Measurements from ENCODE around the gene UROS.

The UROS gene

DNA sequence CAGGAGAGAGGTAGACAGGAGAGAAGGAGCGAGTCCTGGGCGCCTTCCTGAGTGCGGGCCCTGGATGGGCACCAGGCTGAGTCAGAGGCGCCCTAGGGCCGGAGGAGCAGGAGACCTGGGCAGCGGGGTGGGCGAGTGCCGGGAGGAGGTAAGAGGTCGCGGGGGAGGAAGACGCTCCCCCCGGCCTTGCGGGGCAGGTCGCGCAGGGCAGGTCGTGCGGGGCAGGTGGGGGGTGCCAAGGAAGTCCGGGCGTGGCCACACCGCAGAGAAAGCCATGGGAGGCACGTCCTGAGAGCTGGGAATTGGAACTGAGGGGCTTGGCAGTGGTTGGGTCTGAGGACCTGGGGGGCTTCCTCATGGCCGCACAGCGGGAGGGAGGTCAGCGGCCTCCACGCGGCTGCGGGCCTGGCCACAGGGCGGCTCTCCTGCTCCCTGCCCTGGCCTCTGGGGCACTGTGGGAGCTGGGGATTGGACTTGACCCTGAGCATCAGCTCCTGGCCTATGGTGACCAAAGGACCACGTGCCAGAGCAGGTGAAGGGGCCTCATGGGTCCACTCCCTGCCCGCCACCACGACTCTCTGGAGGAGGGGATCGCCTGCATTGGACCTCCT, 48.4 kb downstream of the UROS start:
- no peaks in the 10 kb centered on the region for H3K4me1 ChIP-seq (ENCODE audit: insufficient read depth, low read length, poor library complexity, severe bottlenecking)
- H3K9me3 ChIP-seq (ENCODE audit: insufficient read depth, low read depth, low read length), result no peaks in the 10 kb centered on the region
- no peaks in the 10 kb centered on the region for H3K9me2 ChIP-seq (replicated peaks; ENCODE audit: low read depth, low read length)
- H3K4me3 ChIP-seq (ENCODE audit: low read length, poor library complexity, severe bottlenecking), result no peak overlapping the region
- no peaks in the 10 kb centered on the region for H3K79me2 ChIP-seq (ENCODE audit: insufficient read depth, low read length)
- no peaks in the 10 kb centered on the region for H3K27me3 ChIP-seq (ENCODE audit: insufficient read depth, low read length, poor library complexity, severe bottlenecking)
- TF ChIP-seq EZH2phosphoT487 (IDR thresholded peaks at IDR 0.05; ENCODE audit: borderline replicate concordance), result no peak
- TF ChIP-seq, protein P1, sequence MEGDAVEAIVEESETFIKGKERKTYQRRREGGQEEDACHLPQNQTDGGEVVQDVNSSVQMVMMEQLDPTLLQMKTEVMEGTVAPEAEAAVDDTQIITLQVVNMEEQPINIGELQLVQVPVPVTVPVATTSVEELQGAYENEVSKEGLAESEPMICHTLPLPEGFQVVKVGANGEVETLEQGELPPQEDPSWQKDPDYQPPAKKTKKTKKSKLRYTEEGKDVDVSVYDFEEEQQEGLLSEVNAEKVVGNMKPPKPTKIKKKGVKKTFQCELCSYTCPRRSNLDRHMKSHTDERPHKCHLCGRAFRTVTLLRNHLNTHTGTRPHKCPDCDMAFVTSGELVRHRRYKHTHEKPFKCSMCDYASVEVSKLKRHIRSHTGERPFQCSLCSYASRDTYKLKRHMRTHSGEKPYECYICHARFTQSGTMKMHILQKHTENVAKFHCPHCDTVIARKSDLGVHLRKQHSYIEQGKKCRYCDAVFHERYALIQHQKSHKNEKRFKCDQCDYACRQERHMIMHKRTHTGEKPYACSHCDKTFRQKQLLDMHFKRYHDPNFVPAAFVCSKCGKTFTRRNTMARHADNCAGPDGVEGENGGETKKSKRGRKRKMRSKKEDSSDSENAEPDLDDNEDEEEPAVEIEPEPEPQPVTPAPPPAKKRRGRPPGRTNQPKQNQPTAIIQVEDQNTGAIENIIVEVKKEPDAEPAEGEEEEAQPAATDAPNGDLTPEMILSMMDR (conservative IDR thresholded peaks at IDR 0.05; ENCODE audit: low read length), result no peak
- H2AFZ ChIP-seq (ENCODE audit: low read length), result no peak overlapping the region
- no peaks in the 10 kb centered on the region for H3K36me3 ChIP-seq (ENCODE audit: insufficient read depth, low read length)
- H4K20me1 ChIP-seq (ENCODE audit: insufficient read depth, low read length, poor library complexity, severe bottlenecking), result no peaks in the 10 kb centered on the region
- H3K4me2 ChIP-seq (ENCODE audit: low read depth, low read length, poor library complexity, severe bottlenecking), result no peak overlapping the region
- no peaks in the 10 kb centered on the region for H3F3A ChIP-seq (ENCODE audit: low read depth)
- no peak overlapping the region for H3K9ac ChIP-seq (ENCODE audit: low read depth, low read length, poor library complexity, severe bottlenecking)

DNA sequence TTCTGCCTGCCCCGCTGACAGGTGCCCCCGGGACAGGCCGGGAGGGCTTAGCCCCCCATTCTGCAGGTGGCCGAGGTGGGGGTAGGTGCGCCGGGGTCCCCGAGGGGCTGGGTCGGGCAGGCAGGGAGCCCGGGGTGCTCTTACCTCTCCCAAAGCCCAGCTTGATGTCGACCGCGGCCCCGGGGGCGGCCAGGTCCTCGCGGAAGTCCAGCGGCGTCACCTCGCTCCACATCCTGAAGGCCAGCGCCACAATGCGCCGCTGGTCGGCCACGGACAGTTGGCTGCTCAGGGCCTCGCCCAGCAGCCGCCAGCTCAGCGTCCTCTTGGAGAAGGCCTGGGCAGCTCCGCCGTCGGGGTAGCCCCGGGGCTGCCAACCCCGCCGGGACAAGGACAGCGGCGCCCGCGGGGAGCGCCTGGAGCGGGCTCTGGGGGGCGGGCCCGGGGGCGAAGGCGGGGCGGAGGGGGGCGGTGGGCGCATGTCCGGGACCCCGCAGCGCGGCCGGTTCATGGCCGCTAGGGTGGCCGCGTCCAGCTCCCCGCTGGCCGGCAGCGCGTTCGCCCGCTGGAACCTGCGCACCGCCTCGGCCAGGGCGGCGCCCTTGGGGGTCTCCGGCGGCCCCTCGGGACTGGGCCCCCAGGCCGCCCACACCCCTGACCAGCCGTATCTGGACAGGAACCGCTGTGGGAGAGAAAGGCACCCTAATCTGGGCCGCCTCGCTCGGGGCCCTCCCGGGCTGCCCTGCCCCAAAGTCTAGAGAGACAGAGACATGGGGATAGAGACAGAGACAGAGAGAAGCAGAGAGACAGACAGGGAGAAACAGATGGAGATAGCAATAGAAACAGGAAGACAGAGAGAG, 49.1 kb downstream of the UROS start:
- H3K79me2 ChIP-seq (ENCODE audit: insufficient read depth, low read length), result no peaks in the 10 kb centered on the region
- TF ChIP-seq, protein P1 (conservative IDR thresholded peaks at IDR 0.05; ENCODE audit: low read length), result no peak
- no peak for TF ChIP-seq EZH2phosphoT487 (IDR thresholded peaks at IDR 0.05; ENCODE audit: borderline replicate concordance)
- no peaks in the 10 kb centered on the region for H3K4me1 ChIP-seq (ENCODE audit: insufficient read depth, low read length, poor library complexity, severe bottlenecking)
- no peaks in the 10 kb centered on the region for H3F3A ChIP-seq (ENCODE audit: low read depth)
- H3K9me2 ChIP-seq (replicated peaks; ENCODE audit: low read depth, low read length), result no peaks in the 10 kb centered on the region
- no peak overlapping the region for H3K4me2 ChIP-seq (ENCODE audit: low read depth, low read length, poor library complexity, severe bottlenecking)
- H3K36me3 ChIP-seq (ENCODE audit: insufficient read depth, low read length), result no peaks in the 10 kb centered on the region
- H3K9me3 ChIP-seq (ENCODE audit: insufficient read depth, low read depth, low read length), result no peaks in the 10 kb centered on the region
- H3K9ac ChIP-seq (ENCODE audit: low read depth, low read length, poor library complexity, severe bottlenecking), result no peak overlapping the region
- no peak overlapping the region for H3K4me3 ChIP-seq (ENCODE audit: low read length, poor library complexity, severe bottlenecking)
- H2AFZ ChIP-seq (ENCODE audit: low read length), result no peak overlapping the region
- H4K20me1 ChIP-seq (ENCODE audit: insufficient read depth, low read length, poor library complexity, severe bottlenecking), result no peaks in the 10 kb centered on the region
- no peaks in the 10 kb centered on the region for H3K27me3 ChIP-seq (ENCODE audit: insufficient read depth, low read length, poor library complexity, severe bottlenecking)

DNA sequence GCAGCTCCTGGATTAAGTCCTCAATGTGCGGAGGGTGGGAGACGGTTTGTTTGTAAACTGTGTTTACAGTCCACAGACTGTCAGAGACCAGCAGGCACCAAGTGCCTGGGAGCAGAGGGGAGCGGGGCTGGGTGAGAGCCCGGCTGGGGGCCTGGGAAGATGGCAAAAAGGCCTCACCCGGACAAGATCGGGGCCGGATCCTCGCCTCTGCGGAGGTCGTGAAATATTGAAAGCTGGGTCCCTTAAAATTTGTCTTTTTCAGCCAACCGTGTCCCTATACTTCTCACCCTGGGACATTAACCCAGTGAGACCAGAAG, 50.2 kb downstream of the UROS start:
- Histone ChIP-seq H3K79me2 (ENCODE audit: insufficient read depth, low read length) (no peaks in the 10 kb centered on the region), H3K4me1 (ENCODE audit: insufficient read depth, low read length, poor library complexity, severe bottlenecking) (no peaks in the 10 kb centered on the region), H3K9me3 (ENCODE audit: insufficient read depth, low read depth, low read length) (no peaks in the 10 kb centered on the region), H3F3A (ENCODE audit: low read depth) (no peaks in the 10 kb centered on the region), H2AFZ (ENCODE audit: low read length) (no peak overlapping the region), H3K9ac (ENCODE audit: low read depth, low read length, poor library complexity, severe bottlenecking) (no peak overlapping the region), H4K20me1 (ENCODE audit: insufficient read depth, low read length, poor library complexity, severe bottlenecking) (no peaks in the 10 kb centered on the region), H3K27me3 (ENCODE audit: insufficient read depth, low read length, poor library complexity, severe bottlenecking) (no peaks in the 10 kb centered on the region), H3K4me2 (ENCODE audit: low read depth, low read length, poor library complexity, severe bottlenecking) (no peak overlapping the region), H3K4me3 (ENCODE audit: low read length, poor library complexity, severe bottlenecking) (no peak overlapping the region), H3K9me2 (replicated peaks; ENCODE audit: low read depth, low read length) (no peaks in the 10 kb centered on the region), H3K36me3 (ENCODE audit: insufficient read depth, low read length) (no peaks in the 10 kb centered on the region)
- TF ChIP-seq EZH2phosphoT487 (IDR thresholded peaks at IDR 0.05; ENCODE audit: borderline replicate concordance), result no peak
- TF ChIP-seq, protein P1 (conservative IDR thresholded peaks at IDR 0.05; ENCODE audit: low read length), result no peak

All from Loucy (cell line).